HG03175 (cell line): ENCODE results near the gene RNU6-9.

Experiments used
- ATAC-seq: cut with Tn5 transposase; IDR thresholded peaks from one replicate; pipeline ENCODE4 v1.9.1; 2021; ENCODE audit warnings: mild to moderate bottlenecking, moderate library complexity; ENCODE audit not compliant: unreplicated experiment

The RNU6-9 gene

GRCh38 chr19:931860-932647 is 38.8 kb downstream of the RNU6-9 start:
- ATAC-seq: no peak

- ATAC-seq: no peak
These were observed 39.6 kb downstream of the RNU6-9 start for GRCh38 chr19:932648-933552.

GRCh38 chr19:933553-933882 is 40.2 kb downstream of the RNU6-9 start:
- ATAC-seq: no peak

GRCh38 chr19:934197-934840 is 41.0 kb downstream of the RNU6-9 start:
- no peak for ATAC-seq

- ATAC-seq: no peak
These were observed 41.7 kb downstream of the RNU6-9 start for GRCh38 chr19:934865-935479.

- no peak for ATAC-seq
These were observed 42.9 kb downstream of the RNU6-9 start for GRCh38 chr19:936175-936546.

- ATAC-seq: no peak
These were observed 44.0 kb downstream of the RNU6-9 start for GRCh38 chr19:937259-937694.

- no peak for ATAC-seq
These were observed 45.1 kb downstream of the RNU6-9 start for GRCh38 chr19:938233-938923.

- ATAC-seq: no peak
These were observed 46.2 kb downstream of the RNU6-9 start for GRCh38 chr19:939439-939838.

GRCh38 chr19:939922-940321 is 46.6 kb downstream of the RNU6-9 start:
- no peak for ATAC-seq

- ATAC-seq: peak; percentile 64
These were observed 47.5 kb downstream of the RNU6-9 start for GRCh38 chr19:940591-941291.

- no peak for ATAC-seq
These were observed 48.2 kb downstream of the RNU6-9 start for GRCh38 chr19:941292-942132.

- no peak for ATAC-seq
These were observed 48.9 kb downstream of the RNU6-9 start for GRCh38 chr19:942133-942645.
